HG03196 (cell line): ENCODE results near the gene TBC1D8.

Experiments used
- ATAC-seq: cut with Tn5 transposase; IDR thresholded peaks from one replicate; pipeline ENCODE4 v1.9.1; 2021; ENCODE audit not compliant: unreplicated experiment

Gene TBC1D8

DNA sequence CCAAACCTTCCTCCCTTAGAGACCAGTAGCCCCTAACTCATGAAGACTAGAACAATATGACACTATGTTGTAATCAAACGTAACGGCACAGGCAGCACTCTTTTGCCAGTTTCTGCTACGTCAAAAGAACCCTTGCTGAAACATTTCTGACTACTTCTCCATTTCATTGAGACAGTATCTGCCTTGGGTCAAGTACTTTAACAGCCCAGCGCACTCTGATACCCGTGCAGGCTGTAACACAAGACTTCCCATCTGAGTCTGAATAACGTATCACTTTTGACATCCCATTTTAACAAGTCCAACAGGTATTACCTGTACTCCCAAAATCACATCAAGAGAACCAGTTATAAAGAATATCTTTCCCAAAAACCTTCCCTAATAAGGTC is 38.4 kb downstream of the TBC1D8 start:
- no peak for ATAC-seq

- no peak for ATAC-seq
Measured at GRCh38 chr2:101111917-101112771, 39.0 kb downstream of the TBC1D8 start.

DNA sequence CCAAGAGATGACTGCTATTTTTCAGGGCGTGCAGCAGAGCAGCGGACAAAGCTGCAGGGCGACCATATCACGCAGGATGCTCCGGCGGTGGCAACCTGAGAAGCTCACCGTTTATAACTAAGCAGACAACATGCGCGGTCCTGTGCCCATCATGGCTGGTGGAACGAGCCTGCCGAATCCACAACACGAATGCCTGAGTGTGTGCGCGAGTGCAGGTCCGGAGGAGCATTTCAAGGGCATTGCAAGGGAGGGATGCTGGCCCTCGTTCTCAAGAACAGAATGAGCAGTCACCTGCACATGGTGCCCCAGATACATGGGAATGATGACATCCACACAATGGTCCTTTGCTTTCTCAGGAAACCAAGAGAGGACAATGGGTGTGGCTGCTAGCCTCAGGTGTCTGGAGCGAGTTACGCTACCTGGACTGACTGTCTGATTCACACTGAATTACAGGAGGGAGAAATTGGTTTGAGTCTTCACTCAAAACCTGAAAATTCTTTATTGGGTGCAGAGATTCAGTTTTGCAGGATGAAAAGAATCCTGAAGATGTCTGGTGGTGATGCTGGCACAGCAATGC is 39.8 kb downstream of the TBC1D8 start:
- ATAC-seq, result no peak

DNA sequence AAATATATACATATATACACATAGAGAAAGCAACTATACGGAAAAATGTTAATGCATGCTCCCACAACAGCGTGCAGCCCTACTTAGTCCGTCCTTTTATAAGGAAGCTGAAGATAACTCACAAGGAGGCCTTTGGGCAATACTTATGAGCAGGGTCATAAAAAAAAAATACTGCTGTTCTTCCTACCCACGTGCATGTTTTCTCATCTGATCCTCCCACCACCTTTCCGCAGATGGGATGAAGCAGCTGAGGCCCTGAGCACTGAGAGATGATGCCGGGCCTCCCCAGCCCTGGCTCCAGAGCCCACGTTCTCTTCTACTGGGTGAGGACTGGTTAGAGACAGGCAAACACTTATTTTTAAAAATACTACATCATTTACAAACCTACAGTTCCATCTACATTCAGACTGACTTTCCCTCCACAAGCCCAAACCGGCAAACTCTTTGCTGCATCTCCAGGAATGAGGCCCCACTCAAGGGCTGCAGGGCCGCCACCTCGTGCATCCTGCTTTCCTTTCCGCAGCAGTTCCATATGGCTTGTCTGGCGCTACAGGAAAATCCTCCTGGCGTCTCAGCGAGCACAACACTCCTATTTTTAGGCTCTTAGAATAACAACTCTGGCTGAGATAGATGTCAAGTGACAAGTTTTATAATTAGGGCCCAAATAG is 41.6 kb downstream of the TBC1D8 start:
- ATAC-seq, result no peak

GRCh38 chr2:101108357-101108756 is 42.8 kb downstream of the TBC1D8 start:
- no peak for ATAC-seq

- ATAC-seq, result no peak
Measured at GRCh38 chr2:101107241-101107640, 43.9 kb downstream of the TBC1D8 start.

DNA sequence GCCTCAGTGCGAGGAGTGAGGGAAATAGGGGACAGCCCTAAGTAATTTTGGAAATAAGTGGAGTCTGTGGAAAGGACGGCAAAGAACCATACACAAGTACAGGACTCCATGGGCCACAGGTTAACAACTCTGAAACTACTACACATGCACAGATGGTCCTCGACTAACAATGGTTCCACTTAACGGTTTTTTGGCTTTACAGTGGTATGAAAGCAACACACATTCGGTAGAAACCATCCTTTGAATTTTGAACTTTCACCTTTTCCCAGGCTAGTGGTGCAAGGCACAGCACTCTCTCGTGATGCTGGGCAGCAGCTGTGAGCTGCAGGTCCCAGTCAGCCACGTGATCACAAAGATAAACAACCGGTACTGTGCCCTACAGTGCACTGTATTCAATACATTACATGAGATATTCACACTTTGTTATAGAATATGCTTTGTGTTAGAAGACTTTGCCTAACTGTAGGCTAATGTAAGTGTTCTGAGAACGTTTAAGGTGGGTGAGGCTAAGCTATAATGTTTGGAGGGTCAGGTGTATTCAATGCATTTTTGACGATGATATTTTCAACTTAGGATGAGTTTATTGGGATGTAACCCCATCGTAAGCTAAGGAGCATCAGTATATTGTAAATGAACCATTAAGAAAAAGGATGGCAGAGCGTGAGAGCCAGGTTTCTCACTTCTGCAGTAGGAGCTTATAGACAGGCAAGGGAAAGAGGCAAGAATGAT is 44.6 kb downstream of the TBC1D8 start:
- ATAC-seq, result no peak

GRCh38 chr2:101105654-101106053 is 45.5 kb downstream of the TBC1D8 start:
- ATAC-seq, result no peak

DNA sequence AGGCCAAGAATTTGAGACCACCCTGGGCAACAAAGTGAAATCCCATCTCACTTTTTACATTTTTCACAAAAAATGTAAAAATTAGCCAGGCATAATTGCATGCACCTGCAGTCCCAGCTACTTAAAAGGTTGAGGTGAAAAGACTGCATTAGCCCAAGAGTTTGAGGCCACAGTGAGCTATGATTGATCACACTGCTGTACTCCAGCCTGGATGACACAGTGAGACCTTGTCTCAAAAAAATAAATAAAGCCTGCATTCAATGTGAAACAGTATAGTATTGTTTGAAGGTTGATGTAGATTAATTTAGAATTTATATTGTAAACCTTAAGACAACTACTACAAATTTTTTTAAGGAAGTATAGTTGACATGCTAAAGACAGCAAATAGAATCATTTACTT is 53.5 kb downstream of the TBC1D8 start:
- ATAC-seq, result no peak

GRCh38 chr2:101096619-101097142 is 54.5 kb downstream of the TBC1D8 start:
- ATAC-seq, result no peak

- ATAC-seq, result no peak
Measured at GRCh38 chr2:101094351-101094750, 56.8 kb downstream of the TBC1D8 start.

GRCh38 chr2:101089942-101090799 is 61.0 kb downstream of the TBC1D8 start:
- ATAC-seq, result no peak

DNA sequence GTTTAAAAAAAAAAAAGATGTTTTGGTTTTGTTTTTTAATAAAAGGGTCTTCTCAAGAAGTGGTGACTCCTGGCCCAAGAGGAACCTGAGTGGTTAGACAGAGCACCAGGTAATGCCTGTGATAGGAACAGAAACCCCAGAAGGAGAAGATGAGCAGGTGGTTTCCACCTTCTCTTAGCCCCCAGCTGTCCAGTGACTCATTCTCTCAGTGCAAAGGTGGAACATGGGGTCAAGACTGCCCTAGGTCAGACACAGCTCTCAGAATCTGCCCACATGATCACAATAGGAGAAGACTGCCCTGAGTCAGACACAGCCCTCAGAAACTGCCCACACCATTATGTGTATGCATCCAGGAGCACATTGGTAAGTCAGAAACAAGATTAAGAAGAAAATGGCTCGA is 61.8 kb downstream of the TBC1D8 start:
- peak; percentile 88 for ATAC-seq

DNA sequence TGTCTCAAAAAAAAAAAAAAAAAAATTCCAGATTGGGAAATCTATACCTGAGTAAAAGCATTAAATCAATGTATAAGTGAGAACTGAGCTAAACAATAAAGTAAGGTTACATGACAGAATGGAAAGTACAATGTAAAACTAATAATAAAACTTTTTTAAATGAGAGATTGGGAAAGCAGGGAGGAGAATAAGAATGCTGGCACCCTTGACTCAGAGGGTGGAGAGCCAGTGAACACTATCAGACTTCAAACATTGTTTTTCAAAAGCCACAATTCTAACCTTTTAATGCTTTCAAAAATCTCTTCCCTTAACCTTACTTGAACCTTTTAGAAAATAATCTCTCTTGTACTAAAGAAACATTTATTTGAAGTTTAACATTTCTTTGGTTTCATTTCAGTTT is 63.5 kb downstream of the TBC1D8 start:
- no peak for ATAC-seq

DNA sequence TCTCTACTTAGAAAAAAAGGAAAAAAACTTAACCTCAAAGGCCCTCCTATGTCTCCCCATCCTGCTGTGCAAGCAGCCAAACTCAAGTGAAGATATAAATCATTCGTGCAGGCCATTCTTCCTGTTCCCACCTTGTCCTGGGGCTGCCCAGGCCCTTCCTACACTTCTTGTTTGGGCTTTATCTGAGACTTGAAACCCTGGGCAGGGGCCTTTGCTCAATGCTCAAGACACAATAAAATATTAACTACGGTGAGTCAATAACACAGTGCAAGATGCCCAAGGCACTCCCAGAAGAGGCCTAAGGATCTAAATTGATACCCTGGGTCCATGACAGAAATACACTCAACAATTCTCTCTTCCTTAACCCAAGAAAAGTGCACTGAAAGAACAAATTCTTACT is 67.6 kb downstream of the TBC1D8 start:
- ATAC-seq, result no peak

DNA sequence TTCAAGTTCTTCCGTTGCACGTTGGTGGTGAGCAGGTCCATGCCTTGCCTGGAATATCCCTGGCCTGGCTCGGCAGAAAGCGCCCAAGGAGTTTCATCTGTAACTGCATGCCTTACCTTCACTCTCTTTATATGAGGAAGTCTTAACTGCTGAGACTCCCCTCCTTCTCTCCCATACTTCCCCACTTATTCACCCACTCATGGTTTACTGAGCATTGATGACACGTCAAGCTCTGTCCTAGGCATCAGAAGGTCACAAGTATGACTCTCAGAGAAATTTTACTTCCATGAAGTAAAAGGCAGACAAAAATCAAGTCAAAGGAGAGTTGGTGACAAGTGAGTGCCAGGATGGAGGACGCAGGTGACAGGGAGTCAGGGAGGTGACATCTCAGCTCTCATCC is 68.2 kb downstream of the TBC1D8 start:
- no peak for ATAC-seq

GRCh38 chr2:101081375-101081907 is 69.7 kb downstream of the TBC1D8 start:
- no peak for ATAC-seq

GRCh38 chr2:101080211-101081068 is 70.7 kb downstream of the TBC1D8 start:
- no peak for ATAC-seq

- no peak for ATAC-seq
Measured at GRCh38 chr2:101076581-101076980, 74.6 kb downstream of the TBC1D8 start.
